ENCODE measurements around the gene TUSC2.

TUSC2 gene

DNA sequence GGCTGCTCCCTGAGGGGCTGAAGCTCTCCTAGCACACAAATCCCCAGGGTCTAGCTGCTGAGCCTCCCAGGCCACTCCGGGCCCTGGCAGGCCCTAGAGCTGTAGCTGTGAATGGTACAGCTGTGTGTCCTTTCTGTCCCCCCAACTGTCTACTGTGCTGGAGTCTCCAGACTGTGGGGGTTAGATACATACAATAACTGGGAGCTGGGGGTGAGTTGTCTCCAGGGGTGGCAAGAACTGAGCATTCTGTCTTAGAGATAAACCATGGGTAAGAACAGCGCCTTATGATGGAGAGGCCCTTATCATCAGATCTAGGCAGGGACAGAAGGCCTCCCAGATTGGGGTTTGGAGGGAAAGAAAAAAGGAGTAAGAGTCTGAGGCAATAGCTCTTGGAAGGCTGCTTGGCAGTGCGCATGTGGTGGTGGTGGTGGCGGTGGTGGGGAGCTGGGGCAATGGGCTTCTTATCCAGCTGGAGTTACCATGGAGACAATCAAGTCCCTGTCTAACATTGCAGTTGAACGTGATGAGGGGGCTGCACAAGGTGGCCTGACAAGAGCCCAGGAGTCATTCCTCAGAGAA, 26.3 kb upstream of the TUSC2 start:
- no peak for DNase-seq

DNA sequence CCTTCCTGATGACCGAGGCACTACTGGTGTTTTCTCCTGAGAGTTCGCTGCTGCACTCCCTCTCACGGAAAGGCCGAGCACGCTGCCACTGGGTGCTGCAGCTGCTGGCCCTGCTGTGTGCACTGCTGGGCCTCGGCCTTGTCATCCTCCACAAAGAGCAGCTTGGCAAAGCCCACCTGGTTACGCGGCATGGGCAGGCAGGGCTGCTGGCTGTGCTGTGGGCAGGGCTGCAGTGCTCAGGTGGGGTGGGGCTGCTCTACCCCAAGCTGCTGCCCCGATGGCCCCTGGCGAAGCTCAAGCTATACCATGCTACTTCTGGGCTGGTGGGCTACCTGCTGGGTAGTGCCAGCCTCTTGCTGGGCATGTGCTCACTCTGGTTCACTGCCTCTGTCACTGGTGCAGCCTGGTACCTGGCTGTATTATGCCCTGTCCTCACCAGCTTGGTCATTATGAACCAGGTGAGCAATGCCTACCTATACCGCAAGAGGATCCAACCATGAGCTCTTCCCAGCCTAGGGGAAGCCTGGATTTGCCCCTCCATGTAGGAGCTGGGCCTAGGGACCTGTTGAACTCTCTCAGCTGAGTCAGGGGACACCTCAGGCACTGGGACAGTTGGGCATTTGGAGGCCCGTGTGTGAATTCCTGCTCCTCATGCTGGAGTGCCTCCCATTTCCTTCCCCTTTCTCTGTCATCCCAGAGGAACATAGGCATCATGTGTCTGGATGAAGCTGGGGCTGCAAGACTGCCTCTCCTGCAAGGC, 25.4 kb upstream of the TUSC2 start:
- DNase-seq, result no peak

DNA sequence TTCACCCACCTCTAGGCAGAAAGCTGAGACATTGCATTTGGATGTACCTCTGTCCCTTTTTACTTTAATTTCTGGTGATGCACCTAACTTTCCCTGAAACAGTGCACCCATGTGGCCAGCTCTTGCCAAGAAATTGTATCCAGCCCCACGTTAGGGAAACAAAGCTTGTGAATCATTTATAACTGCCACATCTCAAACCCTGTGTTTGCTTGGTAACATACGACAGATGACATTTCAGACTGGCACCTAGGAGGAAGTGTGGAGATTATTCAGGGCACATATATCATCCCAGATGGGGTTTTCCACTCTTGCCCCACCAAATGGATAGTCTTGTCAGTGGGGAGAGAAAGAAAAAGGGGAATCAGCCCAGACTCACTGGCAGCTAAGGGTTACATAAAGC, 24.8 kb upstream of the TUSC2 start:
- no peak for DNase-seq

DNA sequence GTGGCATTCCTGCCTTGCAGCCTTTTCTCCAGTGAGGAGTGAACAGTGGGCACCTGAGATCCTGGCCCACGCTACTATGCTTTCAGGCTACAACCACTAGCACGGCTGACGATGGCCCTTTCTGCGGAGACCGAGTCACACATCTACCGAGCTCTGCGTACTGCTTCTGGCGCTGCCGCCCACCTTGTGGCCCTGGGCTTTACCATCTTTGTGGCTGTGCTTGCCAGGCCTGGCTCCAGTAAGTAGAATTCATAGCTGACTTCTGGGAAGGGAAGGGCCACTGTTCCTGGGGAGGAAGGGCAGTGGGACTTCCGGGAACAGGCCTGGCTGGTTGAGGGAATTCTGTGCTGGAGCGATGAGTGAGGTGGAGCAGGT, 23.3 kb upstream of the TUSC2 start:
- DNase-seq, result no peak

DNA sequence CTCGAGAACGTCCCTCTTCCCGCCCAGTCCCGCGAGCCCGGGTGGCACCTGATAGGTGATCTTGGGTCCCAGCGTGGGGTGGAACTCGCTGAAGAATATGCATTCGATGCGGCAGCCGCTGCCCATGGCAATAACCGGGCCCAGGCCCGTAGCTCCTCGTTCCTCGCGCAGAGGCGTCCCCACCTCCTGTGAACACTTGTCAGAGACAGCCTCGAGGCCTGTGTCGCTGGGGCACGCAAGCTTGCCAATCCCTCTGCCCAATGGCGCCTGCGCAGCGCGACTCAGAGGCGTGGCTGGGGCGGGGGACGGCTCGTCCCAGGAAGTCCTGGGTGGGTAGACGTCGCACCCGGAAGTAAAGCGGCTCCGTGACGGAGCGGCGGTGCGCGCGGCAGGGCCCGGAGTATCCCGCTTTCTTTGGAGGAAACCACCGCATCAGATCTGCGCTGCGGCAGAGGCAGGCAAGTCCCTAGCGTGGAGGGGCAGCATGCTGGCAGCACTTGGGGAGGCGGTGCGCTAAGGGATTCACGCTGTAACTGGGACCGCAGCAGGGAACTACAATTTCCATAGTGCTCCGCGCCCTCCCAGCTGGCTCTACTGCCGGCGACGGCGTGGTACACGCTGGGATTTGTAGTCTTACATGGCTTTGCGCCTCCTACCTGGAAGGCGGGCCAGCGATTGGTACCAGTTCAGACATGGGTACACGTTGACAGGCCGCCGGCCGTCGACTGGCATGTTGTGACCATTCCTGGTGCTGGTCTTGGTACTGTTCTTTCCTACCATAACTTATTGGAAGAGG, 22.7 kb upstream of the TUSC2 start, which contains the start of the genes CYB561D2 and NPRL2:
CYB561D2 (plus strand) TSS at position 336 of the 796 bp plus-strand sequence. CDS start 572 bp downstream, outside the sequence.
NPRL2 (minus strand) TSS at position 249 of the 796 bp plus-strand sequence; CDS start at position 126, 123 bp downstream.
- peak; percentile 83 to 91 for DNase-seq

DNA sequence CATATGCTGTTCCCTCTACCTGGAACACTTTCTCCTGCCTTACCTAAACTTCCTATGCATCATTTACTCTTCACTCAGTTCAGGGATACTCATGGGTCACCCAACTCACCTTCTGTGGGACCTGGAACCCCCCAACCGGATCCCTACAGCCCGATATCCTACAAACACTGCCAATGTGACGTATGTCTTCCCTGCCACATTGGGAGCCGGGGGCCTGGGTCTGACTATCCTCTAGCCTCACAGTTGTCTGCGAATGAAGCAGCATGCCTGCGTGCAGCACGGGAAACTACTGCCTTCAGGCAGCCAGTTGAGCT, 22.1 kb upstream of the TUSC2 start:
- DNase-seq, result no peak

DNA sequence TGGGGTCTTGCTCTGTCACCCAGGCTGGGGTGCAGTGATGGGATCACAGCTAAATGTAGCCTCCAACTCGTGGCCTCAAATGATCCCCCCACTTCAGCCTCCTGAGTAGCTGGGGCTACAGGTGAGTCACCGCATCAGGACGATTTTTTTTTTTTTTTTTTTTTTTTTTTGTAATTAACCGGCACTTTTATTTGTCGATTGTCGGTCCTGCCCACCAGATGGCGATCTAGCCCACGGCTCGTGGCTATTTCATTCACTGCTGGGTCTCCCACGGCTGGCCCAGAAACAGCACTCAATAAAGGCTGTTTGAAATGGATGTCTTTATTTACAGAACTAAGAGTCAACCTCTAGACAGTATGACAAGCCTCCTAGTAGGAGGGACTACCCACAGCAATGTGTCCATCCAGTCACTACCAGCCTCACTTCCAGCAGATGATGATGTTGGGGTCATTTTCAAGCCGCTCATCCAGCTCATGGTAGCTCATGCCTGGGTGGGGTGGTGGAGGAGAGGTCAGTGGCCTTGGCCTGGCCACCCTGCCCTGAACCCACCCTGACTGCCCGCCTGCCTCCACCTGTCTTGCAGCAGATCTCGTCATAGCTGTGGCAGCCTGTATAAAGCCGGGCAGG, 19.3 kb upstream of the TUSC2 start:
- peak; percentile 58 to 62 for DNase-seq

DNA sequence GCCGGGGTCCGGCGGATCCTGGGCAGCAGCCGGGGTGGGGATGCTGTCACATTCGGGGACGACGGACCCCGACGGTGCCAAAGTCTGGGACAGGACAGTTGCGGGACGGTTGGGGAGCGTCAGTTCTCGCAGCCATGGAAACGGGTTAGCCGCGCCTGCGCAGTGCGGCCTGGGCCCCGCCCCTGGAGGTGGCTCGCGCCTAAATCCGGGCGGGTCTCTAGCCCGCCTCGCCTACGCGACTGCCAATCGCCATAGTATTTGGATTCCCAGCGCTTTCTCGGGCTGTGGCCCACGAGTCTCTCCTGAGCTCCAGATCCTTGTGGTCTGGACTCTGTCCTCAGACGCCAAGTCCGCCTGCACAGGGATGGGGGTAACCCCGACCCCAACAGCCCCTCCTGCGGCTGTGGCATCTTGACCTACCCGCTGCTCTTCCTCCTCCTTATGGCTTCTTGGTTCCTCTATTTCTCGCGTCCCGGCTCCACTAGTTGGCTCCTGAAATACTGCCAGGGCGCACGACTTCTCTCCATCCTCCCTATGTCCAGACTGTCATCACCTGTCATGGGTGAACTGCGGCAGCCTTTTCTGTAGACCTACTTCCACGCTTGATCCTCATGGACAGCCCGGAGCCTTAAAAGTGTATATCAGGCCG, 17.7 kb upstream of the TUSC2 start, which contains the start of gene ZMYND10:
ZMYND10 (minus strand) TSS at position 147 of the 649 bp plus-strand sequence. CDS start 153 bp downstream, outside the sequence.
- peak; percentile 11 to 31 for DNase-seq

DNA sequence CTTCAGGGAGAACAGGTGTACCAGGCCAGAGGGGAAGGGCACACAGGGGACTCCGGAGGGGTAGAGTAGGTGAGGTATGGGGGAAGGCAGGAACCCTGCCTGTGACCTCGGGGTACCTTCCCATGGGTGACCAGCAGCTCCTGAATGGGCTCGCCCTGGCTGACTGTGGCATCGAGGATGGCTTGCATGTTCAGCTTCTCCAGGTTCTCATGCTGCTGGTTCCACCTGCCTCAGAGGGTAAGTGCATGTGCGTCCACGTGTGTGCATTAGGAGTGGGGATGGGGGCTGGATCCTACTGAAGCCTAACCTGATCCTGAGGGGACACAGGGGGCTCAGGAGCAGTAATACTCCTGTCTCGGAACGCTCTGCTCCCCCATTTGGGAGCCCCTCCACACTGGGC, 17.0 kb upstream of the TUSC2 start:
- DNase-seq, result no peak

DNA sequence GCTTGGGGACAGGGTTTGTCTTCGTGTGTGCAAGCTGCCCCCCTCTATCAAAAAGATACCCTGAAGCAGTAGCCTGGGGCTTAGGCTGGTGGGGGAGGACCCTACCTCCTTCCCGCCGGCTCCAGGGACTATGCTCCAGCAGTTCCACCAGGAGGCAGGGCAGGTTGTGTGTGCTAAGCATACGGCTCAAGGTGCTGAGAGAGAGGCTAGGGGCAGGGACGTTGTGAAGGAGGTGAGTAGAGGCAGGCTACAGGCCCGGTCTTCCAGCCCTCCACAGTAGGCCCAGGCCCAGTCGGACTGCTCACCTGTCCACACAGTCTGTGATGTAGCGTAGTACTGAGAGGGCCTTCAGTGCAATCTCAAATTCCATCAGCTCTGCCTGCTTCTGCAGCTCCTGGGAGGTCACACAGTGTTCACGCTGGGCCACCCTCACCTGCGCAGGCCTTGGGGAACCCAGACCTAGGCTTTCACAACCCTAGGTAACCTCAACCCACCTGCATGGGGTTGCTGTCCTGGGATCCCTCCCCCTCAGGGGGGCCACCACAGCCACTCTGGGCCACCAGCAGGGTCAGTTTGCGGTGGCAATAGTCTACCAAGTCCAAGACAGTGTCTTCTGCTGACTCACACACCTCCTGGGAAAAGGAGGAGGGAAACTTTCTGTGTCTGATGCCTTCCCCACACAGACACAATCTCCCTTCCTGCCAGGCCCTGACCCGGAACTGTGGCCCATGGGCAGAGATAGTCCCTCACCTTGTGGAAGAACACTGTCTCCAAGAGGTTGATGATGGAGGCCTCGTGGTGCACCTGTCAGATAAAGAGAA, 15.0 kb upstream of the TUSC2 start:
- DNase-seq, result no peak

DNA sequence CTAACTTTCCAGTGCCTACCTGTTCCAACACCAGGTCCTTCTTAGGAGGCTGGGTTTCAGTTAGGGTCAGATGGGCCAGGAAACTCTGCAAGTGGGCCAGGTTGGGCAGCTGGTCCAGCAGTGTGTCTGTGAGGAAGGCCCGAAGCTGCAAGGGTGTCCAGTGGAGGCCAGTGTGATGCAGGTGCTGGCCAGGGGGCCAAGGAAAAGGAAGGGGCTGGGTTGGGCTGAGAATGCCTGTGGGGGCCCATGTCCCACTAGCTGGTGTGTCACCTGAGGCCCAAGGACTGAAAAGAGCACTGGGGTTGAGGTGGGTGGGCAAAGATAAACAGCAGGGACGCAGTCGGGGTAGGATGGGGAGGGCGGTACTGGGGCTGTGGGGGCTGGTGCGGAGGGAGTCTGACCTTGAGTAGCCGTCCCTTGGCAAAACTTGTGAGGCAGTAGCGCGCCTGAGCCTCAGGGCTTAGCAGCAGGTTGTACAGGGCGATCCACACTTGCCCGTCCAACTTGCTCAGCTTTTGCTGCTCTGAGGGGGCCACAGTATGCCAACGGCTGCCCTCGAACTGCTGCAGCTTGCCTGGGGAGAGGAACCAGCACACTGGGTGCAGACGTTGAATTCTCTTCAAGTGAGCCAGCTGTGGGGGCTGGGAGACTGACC, 14.1 kb upstream of the TUSC2 start:
- no peak for DNase-seq

DNA sequence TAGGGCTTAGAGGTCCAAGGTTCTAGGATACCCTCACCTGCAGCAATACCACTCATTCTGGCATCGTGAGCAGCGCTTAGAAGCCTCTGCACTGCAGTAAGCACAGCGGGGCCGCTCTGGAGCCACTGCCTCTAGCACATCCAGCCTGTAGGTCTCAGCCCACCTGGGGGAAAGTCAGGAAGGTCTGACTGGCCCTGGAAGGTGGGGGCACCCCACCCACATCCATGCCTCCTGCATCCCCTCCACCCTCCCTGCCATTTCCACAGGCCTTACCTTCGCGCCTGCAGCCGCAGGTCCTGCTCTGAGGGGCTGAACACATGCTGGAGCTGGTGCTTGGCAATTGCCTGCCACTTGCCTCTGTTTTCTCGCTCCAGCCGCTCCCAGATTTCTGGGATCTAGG, 13.5 kb upstream of the TUSC2 start:
- DNase-seq, result no peak

DNA sequence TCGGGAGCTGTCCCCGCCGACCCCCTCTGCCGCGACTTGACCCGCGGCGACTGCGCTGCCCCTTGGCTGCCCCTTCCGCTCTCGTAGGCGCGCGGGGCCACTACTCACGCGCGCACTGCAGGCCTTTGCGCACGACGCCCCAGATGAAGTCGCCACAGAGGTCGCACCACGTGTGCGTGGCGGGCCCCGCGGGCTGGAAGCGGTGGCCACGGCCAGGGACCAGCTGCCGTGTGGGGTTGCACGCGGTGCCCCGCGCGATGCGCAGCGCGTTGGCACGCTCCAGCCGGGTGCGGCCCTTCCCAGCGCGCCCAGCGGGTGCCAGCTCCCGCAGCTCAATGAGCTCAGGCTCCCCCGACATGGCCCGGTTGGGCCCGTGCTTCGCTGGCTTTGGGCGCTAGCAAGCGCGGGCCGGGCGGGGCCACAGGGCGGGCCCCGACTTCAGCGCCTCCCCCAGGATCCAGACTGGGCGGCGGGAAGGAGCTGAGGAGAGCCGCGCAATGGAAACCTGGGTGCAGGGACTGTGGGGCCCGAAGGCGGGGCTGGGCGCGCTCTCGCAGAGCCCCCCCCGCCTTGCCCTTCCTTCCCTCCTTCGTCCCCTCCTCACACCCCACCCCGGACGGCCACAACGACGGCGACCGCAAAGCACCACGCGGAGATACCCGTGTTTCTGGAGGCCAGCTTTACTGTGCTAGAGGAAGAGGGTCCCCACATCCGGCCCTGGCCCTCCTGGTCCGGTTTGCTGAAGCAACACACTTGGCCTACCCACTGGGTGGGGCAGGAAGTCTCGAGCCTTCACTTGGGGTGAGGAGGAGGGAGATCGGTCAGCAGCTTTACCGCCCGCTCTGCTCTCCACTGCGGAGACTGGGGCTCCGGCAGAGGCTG, 12.7 kb upstream of the TUSC2 start, which contains the start of gene RASSF1:
RASSF1 (minus strand) TSS at position 389 of the 882 bp plus-strand sequence; CDS start at position 358, 31 bp downstream.
- DNase-seq, result no peak

DNA sequence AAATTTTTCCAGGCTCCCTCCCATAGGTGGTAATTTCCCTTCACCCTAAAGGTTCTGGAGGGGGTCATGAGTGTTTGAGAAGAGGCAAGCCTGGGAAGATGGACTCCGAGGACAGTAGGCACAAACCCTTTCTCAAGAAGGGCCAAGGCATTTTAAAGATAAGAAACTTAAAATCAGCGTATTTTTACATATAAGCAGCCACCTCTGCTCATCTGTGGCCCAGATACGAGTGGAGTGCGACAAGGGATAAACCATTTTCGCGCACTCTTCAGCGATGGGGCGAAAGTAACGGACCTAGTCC, 12.1 kb upstream of the TUSC2 start:
- no peak for DNase-seq

DNA sequence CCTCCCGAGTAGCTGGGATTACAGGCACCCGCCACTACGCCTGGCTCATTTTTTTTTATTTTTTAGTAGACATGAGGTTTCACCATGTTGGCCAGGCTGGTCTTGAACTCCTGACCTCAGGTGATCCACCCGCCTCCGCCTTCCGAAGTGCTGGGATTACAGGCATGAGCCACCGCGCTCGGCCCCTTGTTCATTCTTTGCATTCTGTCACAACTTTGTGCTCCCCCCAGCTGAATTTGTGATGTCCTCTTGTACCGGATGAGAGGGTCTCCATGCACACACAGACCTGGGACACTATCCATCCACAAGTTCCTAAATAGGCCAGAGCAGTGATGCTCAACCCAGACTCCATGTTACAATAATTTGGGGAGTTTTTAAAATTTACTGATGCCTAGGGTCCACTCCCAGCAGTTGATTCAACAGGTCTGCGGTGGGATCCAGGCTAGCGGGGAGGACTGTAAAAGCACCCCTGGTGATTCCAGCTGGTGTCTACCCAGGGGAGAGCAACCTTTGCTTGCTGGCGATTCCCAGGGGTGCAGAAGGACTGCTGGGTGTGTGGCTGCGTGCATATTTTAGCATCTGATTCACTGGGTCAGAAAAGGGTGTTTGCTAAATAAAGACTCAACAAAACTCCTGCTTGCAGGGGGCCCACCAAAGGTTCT, 11.6 kb upstream of the TUSC2 start:
- DNase-seq, result no peak

DNA sequence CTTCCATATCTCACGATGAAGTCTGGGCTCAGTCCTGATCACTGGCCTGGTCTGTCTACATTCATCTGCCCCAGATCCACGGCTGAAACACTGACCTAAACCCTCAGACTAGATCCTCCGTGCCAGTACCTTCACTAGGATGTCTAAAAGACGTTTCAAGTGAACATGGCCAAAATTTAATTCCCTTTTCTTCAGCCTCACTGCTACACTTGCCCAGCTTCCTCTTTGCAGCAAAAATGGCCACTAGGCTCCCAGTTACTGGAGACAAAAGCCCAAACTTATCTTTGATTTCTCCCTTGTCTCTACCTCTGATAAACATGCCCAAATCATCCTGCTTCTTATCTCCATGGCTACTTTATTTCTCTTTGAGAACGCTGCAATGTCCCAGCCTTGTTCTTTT, 10.9 kb upstream of the TUSC2 start:
- DNase-seq, result no peak

DNA sequence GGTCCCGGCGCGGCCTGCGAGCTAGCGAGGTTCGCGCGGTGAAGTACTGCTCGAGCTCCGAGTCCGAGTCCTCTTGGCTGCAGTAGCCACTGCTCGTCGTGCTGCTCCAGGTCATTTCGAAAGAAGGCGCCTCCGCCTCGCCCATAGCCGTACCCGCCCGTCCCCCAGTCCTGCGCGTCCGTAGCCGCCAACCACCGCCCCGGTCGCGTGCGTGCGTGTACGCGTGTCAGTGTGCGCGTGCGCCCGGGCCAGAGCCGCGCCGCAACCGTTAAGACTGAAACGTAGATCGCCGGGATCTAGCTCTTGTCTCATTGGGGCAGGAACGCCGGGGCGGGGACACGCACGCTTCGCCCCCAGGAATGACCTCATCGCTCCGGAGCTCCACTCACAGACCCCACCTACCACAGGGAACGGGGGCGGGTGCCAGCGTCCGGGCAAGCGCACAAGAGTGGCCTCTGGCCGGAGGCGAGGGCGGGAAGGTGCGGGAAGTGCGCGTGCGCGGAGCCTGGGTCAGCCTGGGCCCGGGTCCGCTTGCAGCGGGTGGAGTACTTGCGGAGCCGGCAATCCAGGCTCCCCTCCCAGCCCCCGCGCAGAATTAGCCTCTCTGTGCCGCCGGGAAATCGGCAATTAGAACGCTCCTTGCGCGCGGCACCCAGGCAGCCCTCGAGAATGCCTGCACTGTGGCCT, 9.3 kb upstream of the TUSC2 start:
- peak; percentile 95 to 97 for DNase-seq

DNA sequence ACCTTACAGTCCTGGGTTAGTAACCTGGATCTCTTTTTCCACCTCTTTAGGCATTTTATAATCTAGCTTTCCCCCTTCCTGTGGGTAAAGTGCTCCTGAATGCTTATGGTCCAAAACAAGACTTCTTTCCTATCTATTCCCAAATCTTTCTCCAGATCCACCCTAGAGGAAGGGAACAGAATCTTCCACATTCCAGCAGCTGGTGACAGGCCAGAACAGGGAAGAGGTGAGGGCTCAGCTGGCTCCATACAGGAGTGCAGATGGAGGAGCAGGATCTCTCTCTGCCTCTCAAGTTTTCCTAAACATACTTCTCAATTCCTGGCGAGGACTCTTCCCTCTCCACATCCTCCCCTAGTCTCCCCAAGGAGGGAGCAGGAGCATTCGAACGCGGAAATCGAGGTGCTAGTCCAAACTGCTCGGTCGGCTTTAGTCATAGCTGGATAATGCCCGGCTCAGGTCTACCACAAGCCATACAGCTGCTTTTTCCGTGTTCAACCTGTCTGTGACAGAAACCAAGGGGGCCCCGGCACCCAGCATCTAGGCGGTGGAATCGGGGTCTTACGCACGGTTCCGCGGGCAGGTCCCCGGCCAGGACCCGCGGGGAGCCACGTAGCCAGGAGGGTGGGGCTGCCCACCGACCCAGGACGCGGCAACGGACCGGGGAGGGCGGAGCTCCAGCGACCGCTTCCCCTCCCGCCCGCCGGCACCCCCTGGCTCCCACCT, 8.6 kb upstream of the TUSC2 start:
- no peak for DNase-seq

Data from NCI-H2081 (cell line).